ENCODE measurements around the gene TBX4.

The TBX4 gene

GRCh38 chr17:61452301-61453290 is at the start of gene TBX4:
TSS of gene TBX4 (plus strand) at chr17:61452422. CDS start at chr17:61456491, 4,069 bp downstream.
- Histone ChIP-seq H3K4me1 (ENCODE audit: low read depth, poor library complexity, severe bottlenecking) (no peaks in the 10 kb centered on the region), H3K9ac (no peak within 1 kb of the TSS), H3K4me2 (no peak within 1 kb of the TSS), H3K4me3 (IDR thresholded peaks at IDR 0.05; ENCODE audit: insufficient read depth, low read depth, low read length) (no peak within 1 kb of the TSS), H3K27me3 (ENCODE audit: insufficient read depth, low read depth) (no peaks in the 10 kb centered on the region), H4K20me1 (ENCODE audit: insufficient read depth) (no peaks in the 10 kb centered on the region), H3K79me2 (ENCODE audit: insufficient read depth, low read depth) (no peaks in the 10 kb centered on the region), H2AFZ (ENCODE audit: low read depth) (no peak within 1 kb of the TSS), H3K36me3 (ENCODE audit: insufficient read depth) (no peaks in the 10 kb centered on the region), H3K27ac (no peak within 1 kb of the TSS)
- TF ChIP-seq, protein P1, sequence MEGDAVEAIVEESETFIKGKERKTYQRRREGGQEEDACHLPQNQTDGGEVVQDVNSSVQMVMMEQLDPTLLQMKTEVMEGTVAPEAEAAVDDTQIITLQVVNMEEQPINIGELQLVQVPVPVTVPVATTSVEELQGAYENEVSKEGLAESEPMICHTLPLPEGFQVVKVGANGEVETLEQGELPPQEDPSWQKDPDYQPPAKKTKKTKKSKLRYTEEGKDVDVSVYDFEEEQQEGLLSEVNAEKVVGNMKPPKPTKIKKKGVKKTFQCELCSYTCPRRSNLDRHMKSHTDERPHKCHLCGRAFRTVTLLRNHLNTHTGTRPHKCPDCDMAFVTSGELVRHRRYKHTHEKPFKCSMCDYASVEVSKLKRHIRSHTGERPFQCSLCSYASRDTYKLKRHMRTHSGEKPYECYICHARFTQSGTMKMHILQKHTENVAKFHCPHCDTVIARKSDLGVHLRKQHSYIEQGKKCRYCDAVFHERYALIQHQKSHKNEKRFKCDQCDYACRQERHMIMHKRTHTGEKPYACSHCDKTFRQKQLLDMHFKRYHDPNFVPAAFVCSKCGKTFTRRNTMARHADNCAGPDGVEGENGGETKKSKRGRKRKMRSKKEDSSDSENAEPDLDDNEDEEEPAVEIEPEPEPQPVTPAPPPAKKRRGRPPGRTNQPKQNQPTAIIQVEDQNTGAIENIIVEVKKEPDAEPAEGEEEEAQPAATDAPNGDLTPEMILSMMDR (conservative IDR thresholded peaks at IDR 0.05; ENCODE audit: low read depth, low read length): no peak

- Histone ChIP-seq H3K36me3 (ENCODE audit: insufficient read depth) (no peaks in the 10 kb centered on the region), H2AFZ (ENCODE audit: low read depth) (no peak overlapping the region), H3K27ac (no peak overlapping the region), H3K4me2 (no peak overlapping the region), H4K20me1 (ENCODE audit: insufficient read depth) (no peaks in the 10 kb centered on the region), H3K9ac (no peak overlapping the region), H3K4me3 (IDR thresholded peaks at IDR 0.05; ENCODE audit: insufficient read depth, low read depth, low read length) (no peak overlapping the region), H3K4me1 (ENCODE audit: low read depth, poor library complexity, severe bottlenecking) (no peaks in the 10 kb centered on the region), H3K27me3 (ENCODE audit: insufficient read depth, low read depth) (no peaks in the 10 kb centered on the region; the same call in 1 of the 2 replicates), H3K79me2 (ENCODE audit: insufficient read depth, low read depth) (no peaks in the 10 kb centered on the region)
- TF ChIP-seq, protein P1 (conservative IDR thresholded peaks at IDR 0.05; ENCODE audit: low read depth, low read length): no peak
These were observed 49.0 kb upstream of the TBX4 start for GRCh38 chr17:61402978-61403800.

DNA sequence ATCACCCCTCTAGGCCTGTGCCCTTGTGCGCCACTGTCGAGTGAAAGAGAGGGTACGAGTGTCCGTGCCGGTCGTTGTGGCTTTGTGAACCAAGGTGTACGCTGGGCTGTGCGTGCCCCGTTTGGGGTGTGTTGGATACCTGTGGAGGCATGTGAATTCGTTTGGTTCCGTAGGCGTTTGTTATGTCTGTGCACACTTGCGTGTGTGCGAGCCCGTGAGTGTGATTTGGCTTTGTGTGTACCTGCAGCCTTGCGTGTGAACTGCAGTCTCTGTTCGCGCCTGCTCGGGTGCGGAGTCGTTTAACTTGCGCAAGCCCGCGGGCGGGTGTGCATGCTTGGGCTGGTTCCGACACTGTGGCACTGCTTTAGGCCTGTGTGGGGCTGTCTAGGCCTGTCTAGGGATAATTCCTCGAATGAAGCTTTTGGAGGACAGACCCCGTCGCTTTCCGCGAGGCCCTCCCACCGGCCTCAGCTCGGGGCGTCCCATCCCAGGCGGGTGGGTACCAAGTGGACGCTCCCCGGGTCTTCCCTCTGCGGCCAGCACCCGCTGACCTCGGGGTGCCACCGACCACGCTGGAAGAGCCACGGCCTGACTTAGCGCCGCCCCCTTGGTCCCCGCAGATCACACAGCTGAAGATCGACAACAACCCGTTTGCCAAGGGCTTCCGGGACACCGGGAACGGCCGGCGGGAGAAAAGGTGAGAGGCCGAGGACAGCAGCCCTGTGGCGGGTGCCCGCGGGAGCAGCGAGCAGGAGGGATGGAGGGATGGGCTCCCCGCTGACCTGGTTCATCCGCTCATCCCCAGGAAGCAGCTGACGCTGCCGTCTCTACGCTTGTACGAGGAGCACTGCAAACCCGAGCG is 48.2 kb upstream of the TBX4 start:
- Histone ChIP-seq H3K4me2 (no peak overlapping the region), H3K4me3 (IDR thresholded peaks at IDR 0.05; ENCODE audit: insufficient read depth, low read depth, low read length) (no peak overlapping the region), H3K27me3 (ENCODE audit: insufficient read depth, low read depth) (no peaks in the 10 kb centered on the region; the same call in 1 of the 2 replicates), H3K9ac (no peak overlapping the region), H3K79me2 (ENCODE audit: insufficient read depth, low read depth) (no peaks in the 10 kb centered on the region), H3K36me3 (ENCODE audit: insufficient read depth) (no peaks in the 10 kb centered on the region), H3K27ac (no peak overlapping the region), H4K20me1 (ENCODE audit: insufficient read depth) (no peaks in the 10 kb centered on the region), H3K4me1 (ENCODE audit: low read depth, poor library complexity, severe bottlenecking) (peaks cover 3% of the 10 kb centered on the region), H2AFZ (ENCODE audit: low read depth) (no peak overlapping the region)
- TF ChIP-seq, protein P1 (conservative IDR thresholded peaks at IDR 0.05; ENCODE audit: low read depth, low read length): no peak

GRCh38 chr17:61404663-61404912 is 47.6 kb upstream of the TBX4 start:
- Histone ChIP-seq H3K4me2 (no peak overlapping the region), H3K4me3 (IDR thresholded peaks at IDR 0.05; ENCODE audit: insufficient read depth, low read depth, low read length) (no peak overlapping the region), H3K9ac (no peak overlapping the region), H3K4me1 (ENCODE audit: low read depth, poor library complexity, severe bottlenecking) (peaks cover 4% of the 10 kb centered on the region), H3K79me2 (ENCODE audit: insufficient read depth, low read depth) (no peaks in the 10 kb centered on the region), H2AFZ (ENCODE audit: low read depth) (no peak overlapping the region), H3K27ac (no peak overlapping the region), H3K36me3 (ENCODE audit: insufficient read depth) (no peaks in the 10 kb centered on the region), H4K20me1 (ENCODE audit: insufficient read depth) (no peaks in the 10 kb centered on the region), H3K27me3 (ENCODE audit: insufficient read depth, low read depth) (no peaks in the 10 kb centered on the region; the same call in 1 of the 2 replicates)
- TF ChIP-seq, protein P1 (conservative IDR thresholded peaks at IDR 0.05; ENCODE audit: low read depth, low read length): no peak

All from KMS-11 (cell line).